NT2/D1 (cell line): ENCODE data around the gene LRRC8E.

Experiments
- SUZ12 ChIP-seq: IDR thresholded peaks from 2 replicates; pipeline ENCODE4 v1.6.1; 2011; ENCODE audit not compliant: insufficient read length, insufficient read depth; ENCODE audit errors: extremely low read depth
- YY1 ChIP-seq: IDR thresholded peaks from 2 replicates; pipeline ENCODE4 v1.6.1; 2011; ENCODE audit not compliant: insufficient read length, insufficient read depth
- ZNF274 ChIP-seq: IDR thresholded peaks from 2 replicates; pipeline ENCODE4 v1.6.1; 2011; ENCODE audit warnings: mild to moderate bottlenecking, low read depth, low read length

- TF ChIP-seq ZNF274 (no peak), SUZ12 (no peak), YY1 (no peak)
These were observed 24.9 kb upstream of the LRRC8E start for GRCh38 chr19:7863157-7863970.
